ENCODE data around the gene AKAP9. TPM values are rescaled to one million over a fixed set of nuclear protein-coding genes. Genes with fewer than 3 reads are reported as not detected.
"Not testable (repeated sequence)": the region's sequence is repeated elsewhere in the genome, so short reads cannot be mapped to it uniquely, and the experiment has no call there.

AKAP9 gene
- total RNA-seq, 1 donor from 2014 or later: 217 TPM

DNA sequence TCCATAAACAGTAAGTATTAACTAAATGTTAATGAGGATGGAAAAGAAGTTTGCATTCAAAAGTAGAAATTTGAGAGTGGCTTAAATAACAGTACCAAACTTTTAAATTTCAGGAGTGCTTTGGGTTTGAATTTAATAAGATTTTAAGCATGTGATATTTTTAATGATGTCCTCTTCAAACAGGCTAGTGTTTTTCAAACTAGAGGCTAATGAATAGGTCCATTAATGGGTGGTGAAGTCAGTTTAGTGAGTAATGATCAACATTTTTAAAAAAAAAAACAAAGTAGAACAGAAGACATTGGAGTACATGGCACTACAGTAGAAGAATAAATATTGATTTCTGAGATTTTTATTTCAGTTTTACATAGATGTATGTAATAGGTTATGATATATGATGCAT, 72.9 kb downstream of the AKAP9 start:
- no peak for DNase-seq

DNA sequence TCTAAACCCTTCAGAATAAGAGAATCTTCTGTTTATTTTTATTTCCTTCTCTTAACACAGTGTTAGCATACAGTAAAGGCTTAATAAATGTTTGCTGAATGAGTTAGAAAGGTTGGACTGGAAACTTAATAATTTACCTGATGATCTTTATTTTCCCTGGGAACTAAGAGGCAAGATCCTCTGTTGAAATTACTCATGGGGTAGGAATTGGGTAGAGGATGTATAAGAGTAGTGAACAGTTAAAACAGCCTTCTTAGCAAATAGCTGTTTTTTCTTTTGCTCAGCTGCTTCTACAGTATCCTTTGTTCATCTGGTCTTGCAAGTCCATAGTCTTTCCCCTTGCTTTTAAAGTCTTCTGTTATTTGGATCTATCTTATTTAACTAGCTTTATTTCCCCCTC, 80.0 kb downstream of the AKAP9 start:
- no peak for DNase-seq

DNA sequence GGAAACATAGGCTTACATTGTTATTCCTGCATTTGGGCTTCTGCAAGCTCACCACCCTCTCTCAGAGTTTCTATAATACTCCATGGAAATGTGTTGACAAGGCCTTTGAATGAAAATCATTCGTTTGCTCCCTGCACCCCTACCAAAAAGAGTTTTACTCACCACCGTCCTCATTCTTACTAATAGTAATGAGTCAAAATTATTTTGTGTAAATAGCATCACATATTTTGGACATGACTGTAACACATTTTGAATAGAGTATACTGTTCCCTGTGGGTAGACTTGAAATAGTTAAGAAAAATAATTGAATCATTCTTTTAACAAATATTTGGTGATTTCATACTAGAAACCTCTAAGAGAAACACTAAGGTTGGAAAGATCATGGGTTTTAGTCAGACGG, 84.6 kb downstream of the AKAP9 start:
- no peak for DNase-seq

DNA sequence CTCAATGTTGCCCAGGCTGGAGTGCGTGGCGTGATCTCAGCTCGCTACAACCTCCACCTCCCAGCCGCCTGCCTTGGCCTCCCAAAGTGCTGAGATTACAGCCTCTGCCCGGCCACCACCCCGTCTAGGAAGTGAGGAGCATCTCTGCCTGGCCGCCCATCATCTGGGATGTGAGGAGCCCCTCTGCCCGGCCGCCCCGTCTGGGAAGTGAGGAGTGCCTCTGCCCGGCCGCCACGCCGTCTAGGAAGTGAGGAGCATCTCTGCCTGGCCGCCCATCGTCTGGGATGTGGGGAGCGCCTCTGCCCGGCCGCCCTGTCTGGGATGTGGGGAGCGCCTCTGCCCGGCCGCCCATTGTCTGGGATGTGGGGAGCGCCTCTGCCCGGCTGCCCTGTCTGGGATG, 86.0 kb downstream of the AKAP9 start:
- not testable (repeated sequence) for DNase-seq

DNA sequence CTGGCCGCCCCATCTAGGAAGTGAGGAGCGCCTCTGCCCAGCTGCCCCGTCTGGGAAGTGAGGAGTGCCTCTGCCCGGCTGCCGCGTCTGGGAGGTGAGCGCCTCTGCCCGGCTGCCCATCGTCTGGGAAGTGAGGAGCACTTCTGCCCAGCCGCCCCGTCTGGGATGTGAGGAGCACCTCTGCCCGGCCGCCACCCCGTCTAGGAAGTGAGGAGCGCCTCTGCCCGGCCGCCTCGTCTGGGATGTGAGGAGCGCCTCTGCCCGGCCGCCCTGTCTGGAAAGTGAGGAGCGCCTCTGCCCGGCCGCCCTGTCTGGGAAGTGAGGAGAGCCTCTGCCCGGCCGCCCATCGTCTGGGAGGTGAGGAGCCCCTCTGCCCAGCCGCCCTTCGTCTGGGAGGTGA, 86.5 kb downstream of the AKAP9 start:
- DNase-seq: not testable (repeated sequence)

DNA sequence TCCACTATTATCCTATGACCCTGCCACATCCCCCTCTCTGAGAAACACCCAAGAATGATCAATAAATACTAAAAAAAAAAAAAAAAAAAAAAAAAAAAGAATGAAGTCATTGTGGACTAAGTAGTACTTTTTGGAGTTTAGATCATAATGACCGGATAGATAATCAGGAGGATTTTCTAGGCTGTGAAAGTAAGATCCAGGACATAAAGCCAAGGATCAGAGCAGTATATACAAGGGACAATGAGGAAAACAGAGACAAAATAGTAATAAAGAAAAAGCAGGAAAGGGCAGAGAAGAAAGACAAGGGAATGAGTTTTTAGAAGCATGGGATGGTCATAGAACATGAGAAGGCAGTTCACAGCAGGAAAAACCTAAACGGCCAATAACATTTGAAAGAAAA, 87.6 kb downstream of the AKAP9 start:
- DNase-seq: no peak

DNA sequence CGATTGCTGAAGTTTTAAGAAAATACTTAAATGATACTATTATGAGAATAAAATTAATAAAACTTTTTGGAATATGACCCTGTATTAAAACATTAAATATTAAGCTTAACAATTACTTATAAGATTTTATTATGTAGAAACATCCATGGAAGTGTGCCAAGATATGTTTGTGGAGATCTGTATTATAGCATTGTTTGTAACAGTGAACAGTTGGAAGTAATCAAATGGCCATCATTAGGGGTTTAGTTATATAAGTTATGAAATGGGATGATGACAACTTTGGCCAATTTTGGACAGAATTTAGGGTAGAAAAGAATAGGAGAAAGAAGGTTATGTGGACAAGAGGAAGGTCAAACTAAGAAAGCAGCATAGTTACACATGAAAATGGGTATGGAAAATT, 88.0 kb downstream of the AKAP9 start:
- DNase-seq: no peak

DNA sequence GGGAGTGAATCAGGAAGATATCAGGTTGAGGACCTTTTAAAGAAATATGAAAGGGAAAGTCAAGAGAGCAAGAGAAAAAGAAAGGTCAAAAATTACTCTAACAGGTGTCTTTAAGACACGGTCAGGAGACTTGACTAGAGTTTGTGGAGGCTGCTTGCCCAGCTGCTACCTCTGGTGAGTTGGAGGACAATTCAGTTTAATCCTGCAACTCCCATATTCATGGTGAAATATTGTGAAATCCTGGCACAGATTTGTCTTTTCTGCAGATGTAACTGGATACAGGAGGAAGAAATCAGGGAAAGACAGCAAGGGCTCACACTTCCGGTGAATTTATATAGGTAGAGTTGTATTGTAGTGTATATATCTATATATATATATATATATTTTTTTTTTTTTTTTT, 93.5 kb downstream of the AKAP9 start:
- no peak for DNase-seq

DNA sequence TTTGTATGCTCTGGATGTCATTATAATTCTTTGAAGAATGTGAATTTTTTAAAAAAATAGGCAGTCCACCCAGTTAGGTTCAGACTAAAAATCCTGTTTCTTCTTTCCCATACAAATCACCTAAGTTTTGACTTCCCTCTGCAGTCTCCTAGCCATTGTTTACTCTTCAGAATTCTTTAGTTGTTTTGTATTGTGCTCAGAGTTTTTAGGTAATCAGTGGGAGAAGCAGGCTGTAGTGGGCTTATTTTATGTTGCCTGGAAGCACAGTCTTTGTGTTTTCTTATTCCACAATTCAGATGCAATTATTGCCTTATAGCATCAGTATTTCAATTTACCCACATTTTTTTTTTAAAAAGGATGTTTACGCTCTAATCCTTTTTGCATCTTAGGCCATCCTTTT, 94.9 kb downstream of the AKAP9 start:
- DNase-seq: no peak

DNA sequence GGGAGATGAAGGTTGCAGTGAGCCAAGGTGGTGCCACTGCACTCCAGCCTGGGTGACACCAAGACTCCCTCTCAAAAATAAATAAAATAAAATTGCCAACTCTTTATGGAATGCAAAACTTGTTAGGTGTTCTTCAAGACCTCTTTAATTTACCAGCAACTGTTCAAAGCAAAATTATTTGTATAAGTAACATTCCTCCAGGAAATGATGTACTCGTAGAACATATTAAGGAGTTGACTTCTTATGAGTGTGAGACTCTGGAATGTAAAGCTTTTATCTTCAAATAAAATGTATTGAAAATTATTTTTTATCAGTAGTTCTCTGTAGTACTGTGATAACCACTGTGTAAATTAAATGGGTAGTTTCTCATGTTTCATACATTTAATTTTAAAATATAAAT, 99.2 kb downstream of the AKAP9 start:
- DNase-seq: no peak

DNA sequence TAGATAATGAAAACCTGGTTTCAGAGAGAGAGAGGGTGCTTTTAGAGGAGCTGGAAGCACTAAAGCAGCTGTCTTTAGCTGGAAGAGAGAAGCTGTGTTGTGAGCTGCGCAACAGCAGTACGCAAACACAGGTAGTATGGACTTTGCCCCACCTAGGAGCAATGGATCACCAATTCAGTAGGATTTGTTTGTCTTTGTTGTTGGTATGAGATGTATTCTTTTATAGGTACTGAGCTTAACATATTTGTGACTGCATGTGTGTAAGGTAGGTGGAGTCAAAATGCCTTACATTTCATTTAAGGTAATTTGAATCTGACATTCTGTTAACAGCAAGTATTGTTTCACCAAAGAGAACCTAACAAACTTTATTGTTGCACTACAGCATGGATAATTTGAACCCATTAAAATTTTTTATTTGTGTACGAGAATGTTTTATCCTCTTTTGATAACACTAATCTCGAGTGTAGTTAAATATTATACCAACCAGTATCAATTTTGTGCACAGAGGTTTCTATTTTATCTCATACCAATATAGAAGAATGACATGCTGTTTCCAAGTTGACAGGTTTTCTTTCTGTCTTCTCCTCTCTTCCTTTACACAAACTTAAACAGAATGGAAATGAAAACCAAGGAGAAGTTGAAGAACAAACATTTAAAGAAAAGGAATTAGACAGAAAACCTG, 101.5 kb downstream of the AKAP9 start:
- DNase-seq: no peak

DNA sequence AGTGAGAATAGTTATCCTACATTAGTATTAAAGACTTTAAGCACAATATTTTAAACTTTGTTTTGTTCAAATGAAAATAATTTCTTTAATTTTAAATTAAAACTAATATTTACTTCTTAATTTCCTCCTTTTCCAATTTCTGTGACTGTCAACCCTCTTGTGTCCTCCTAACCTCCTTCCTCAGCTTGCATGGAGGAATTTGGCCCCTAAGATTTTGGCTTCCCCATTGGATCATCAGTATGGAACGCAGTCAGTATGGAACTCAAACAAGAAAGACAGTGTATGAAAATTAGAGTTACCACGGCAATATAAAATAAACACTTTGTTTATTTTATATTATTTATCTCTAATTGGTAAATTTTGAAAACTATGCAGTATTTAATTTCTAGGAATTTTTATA, 102.4 kb downstream of the AKAP9 start:
- DNase-seq: no peak

DNA sequence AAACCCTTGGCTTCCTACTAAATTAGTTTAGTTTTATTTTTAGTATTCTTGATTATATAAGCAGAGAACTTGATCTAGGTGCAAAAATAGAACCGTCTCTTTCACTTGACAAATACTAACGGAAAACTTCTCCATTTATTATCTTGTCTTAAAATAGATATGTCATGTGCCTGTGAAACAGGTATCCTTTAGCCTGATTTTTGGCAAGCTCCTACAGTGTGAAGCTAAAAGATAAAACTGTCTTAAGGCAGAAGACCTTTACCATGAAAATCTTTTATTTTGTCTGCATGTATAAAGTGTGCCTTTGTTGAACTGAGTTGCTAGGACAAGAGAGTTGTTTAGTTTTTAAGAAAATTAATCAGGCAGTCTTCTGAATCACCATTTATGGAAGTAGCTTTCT, 103.0 kb downstream of the AKAP9 start:
- DNase-seq: no peak

DNA sequence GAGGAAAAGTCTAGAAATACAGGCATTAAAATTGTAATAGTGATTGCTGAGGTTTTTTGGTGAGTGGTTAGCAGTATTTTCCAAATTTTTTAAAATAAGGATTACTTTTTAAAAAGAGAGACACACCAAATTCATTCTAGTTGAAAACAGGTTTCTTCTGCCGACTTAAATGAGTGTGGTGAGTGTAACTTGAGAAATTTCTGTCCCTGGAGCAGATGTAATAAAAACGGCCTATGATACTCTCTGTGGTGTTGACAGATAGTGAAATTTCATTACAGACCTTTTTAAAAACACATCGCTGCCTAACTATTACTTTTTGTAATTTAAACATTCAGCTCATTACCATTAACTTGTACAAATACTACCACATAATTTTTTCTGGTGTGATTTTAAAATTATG, 103.5 kb downstream of the AKAP9 start:
- no peak for DNase-seq

DNA sequence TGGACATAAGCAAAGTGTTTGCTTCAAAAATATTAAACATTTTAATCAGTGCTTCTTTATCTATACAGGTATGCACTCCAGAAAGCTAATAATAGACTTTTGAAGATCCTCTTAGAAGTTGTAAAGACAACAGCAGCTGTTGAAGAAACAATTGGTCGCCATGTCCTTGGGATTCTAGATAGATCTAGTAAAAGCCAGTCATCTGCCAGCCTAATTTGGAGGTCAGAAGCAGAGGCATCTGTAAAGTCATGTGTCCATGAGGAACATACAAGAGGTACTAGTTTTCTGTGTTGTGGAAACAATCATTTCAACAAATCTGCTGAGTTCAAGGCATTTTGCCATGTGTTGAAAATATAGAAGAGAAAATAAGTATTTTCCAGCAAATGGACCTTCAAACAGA, 104.3 kb downstream of the AKAP9 start:
- DNase-seq: no peak

DNA sequence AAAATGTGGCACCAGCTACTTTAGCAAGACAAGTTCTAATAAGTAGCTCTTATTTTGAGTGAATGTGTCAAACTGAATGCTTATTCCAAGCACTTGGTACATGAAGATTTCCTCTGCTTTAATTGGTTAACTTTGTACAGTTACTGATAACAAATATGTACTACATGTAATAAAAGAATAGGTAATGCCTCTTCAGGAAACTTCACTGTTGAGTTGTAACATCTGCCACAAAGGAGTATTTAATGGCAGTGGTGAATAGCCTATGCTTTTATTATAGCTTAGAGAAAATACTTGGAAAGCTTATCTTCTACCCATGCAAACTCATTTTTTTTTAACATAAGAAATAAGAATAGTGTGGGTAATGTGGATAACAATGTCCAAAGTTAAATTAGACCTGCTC, 111.0 kb downstream of the AKAP9 start:
- DNase-seq: no peak

DNA sequence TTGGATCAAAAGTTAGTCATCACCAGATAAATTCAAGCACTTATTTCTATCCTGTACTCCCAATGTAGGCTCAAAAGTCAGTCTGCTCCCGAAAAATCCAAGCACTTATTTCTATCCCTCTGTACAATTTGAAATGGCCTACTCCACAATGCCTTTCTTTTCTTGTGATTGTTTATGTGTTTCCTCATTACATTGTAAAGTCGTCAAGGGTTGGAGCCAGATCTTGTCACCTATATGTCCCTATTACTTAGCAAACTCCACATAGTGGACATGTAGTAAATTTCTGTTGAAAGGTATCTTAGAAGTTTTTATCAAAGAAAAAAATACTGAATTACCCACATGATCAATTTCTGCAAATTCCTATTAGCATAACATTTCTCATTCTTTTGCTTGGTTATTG, 111.5 kb downstream of the AKAP9 start:
- DNase-seq: no peak

DNA sequence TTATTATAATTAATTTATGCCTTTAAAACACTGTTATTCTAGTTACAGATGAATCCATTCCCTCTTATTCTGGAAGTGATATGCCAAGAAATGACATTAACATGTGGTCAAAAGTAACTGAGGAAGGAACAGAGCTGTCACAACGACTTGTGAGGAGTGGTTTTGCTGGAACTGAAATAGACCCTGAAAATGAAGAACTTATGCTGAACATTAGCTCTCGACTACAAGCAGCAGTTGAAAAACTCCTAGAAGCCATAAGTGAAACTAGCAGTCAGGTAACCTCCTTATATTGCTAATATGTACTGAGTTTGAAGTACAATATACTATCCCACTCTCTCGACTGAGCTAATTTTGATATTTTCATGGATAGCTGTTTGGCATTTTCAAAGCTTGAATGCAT, 112.0 kb downstream of the AKAP9 start:
- DNase-seq: no peak

DNA sequence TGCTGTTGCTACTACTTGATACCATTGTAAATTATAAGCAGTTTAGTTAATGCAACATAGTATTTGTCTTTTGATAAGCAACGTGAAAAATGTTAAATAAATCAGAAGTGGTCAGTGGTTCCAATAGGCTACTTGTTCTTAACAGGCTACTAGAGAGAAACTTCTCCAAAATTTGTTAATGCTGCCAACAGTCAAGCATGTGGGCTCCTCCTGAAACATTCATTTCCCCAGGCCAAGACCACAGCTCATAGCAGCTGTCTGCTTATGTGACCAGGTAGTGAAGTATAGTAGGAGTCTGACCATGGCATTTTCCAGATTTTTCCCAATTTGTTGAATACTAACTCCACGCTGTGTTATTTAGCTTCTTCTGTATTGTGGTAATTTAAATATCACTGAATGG, 112.7 kb downstream of the AKAP9 start:
- DNase-seq: no peak

DNA sequence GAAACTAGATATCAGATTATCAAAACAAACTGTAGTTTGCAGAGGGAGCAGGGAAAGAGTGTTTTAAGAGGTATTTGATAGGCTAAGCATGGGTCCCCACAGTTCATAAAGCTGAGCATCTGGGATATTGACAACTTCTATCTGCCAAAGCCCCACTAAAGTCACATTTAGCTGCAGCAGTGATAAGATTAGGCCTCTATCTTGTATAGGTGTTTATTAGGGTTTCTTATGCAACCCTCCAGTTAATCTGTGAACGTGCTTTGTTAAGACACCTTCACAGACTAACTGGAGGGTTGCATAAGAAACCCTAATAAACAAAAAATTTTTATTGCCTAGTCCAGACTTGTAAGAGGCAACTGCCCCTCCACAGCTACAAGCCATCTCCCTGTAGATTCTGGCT, 115.6 kb downstream of the AKAP9 start:
- DNase-seq: no peak

DNA sequence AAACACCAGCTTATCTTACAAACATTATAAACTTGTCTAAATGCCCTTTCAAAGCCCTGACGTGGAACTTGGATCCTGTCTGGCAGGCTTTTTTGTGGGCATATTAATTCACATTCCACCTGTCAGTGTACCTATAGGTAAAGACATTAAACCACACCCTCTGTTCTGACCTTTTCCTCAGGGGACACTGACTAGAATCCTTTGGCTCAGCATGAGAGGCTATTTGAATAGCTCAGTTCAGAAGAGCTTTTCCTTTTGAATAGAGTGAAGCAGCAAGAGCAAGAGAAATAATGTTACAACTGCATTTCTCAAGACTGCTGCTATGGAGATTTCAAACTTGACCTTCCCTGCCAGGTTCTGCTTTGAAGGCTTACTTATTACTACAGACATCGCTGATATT, 116.7 kb downstream of the AKAP9 start:
- DNase-seq: no peak

DNA sequence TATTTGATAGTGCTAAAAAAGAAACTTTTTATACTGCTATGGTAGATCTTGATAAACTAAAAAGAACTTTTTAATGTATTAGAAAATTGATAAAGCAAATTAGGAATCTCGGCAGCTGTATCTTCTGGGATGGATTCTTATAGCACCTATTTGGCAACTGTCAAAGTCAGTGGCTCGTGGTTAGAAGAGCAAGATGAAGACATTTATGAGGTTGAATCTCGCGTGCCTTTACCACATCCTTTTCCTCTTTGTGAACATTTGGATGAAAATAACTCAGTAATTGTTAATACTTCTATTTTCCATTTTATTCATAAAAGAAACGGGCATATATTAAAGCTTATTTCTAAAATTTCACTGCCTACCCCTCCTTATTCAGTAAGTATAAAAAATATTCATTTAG, 117.4 kb downstream of the AKAP9 start:
- no peak for DNase-seq

DNA sequence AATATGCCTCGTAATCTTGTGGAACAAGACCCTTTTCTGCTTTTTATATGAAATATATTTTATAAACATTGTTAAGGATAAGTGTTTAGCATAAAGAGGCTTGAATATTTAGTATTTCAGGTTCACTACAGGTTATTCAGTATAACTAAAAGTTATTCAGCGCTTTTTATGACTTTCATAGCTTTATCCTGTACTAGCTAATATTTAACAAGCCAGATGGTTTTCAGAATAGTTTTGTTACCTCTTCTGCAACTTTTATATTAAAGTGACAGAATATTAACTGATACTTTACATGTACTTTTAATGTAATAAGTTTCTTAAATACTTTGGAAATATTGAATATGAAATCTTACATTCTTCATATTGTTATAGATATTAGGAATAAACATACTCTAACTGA, 118.2 kb downstream of the AKAP9 start:
- DNase-seq: no peak

DNA sequence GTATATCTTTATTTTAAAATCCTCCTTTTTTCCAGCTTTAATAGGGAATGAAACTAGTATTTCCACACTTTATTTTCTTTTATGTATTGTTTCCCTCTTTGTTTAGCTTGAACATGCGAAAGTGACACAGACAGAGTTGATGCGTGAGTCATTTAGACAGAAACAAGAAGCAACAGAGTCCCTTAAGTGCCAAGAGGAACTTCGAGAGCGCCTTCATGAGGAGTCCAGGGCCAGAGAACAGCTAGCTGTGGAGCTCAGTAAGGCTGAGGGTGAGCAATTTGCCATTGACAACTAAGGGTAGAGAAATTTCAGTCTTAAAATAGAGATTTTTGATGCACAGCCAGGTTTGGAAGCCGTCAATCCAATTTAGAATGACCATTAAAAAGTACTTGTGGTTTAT, 120.5 kb downstream of the AKAP9 start:
- no peak for DNase-seq

DNA sequence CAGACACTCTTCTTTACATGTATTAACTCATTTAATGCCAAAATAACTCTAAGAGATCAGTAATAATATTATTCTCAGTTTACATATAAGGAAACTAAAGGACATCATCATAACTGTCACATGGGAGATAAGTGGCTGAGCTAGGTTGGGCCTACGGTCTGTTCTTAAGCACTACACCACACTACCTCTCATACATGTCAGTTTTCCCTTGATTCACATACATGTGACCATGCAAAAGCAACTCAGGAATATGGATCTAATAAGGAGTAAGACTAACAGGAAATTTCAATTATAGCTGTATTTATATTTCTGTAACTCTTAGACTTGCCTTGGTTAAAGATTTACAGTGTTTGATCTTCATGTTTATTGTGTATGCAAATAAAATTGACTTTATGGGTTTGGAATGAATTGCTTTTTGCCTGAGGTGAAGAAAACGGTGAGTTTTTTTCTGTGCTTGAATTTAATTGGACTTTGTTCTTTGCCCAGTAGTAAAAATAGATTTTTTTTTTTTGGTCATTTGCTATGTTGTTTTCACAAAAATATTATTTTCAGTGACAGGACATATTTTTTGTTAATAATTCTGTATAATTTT, 123.9 kb downstream of the AKAP9 start:
- no peak for DNase-seq

Measured in occipital lobe (tissue), 2 donors.